Measurements from ENCODE around the gene SKIL. TPM values are rescaled to one million over a fixed set of nuclear protein-coding genes. Genes with fewer than 3 reads are reported as not detected.

Gene SKIL
- total RNA-seq, 1 experiment from 2014 or later = 35.0 TPM

DNA sequence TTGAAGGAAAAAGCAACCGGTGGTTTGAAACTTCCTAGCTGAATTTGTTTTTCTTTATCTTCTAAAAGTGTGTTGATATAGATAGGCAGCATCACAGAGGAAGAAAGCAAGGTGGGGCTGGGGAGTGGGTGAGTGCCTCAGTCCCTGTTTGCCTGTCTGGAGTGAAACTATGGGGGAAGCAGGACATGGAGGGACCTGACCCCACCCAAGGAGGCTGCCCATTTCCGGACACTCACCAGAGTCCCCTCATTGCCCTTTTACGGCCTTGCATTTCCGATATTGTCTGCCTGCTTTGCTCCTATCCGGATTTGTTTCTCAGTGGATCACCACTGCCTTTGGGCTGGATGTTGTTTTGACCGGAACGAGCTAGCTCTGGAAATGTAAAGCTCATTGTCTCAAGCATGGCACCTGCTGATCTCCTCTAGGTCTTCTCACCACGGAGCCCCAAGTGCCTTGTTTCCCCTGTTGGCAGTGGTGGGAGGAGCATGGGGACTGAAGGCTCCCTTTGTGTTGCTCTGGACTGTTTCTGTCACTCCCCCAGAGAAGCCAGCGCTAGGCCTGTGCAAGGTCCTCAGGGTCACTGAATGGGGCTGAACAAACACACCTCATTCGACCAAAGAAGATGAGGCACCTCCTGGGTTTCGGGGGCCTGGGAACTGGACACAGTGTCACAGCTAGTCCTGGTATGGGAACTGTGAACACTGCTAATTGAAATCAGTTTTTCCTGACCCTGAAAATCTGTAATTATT lies 68.2 kb downstream of the SKIL start:
- CTCF ChIA-PET = interaction anchor here (0.7 kb wide), 1 partner anchor 9 kb away, joined by 3 read pairs; no protein-coding TSS in a partner anchor
- no peak overlapping the region for H3K4me3 ChIP-seq (ENCODE audit: low read length)
- POLR2A ChIA-PET (ENCODE audit: unreplicated experiment) = no interaction called here
- no peaks in the 10 kb centered on the region for H3K9me2 ChIP-seq (replicated peaks; ENCODE audit: low read length)
- no peak for DNase-seq
- no peaks in the 10 kb centered on the region for H3K9me3 ChIP-seq (ENCODE audit: low read length)
- H4K20me1 ChIP-seq (ENCODE audit: low read length) = no peaks in the 10 kb centered on the region
- H3F3A ChIP-seq (ENCODE audit: low read length, unreplicated experiment) = no peaks in the 10 kb centered on the region
- peaks cover 14% of the 10 kb centered on the region for H3K79me2 ChIP-seq (ENCODE audit: low read length)
- H3K27ac ChIP-seq (ENCODE audit: low read length) = no peak overlapping the region
- H3K27me3 ChIP-seq (ENCODE audit: low read length) = no peaks in the 10 kb centered on the region
- H2AFZ ChIP-seq (ENCODE audit: low read length) = no peak overlapping the region
- no peaks in the 10 kb centered on the region for H3K4me1 ChIP-seq (ENCODE audit: insufficient read depth, low read length)
- no peak overlapping the region for H3K4me2 ChIP-seq (ENCODE audit: low read length)
- ATAC-seq = no peak
- intact Hi-C loops (cut with micrococcal nuclease) = no loop called here
- H3K36me3 ChIP-seq (ENCODE audit: low read depth, low read length) = no peaks in the 10 kb centered on the region
- TF ChIP-seq EZH2 (IDR thresholded peaks at IDR 0.05; ENCODE audit: low read length, unreplicated experiment) (no peak), EZH2phosphoT487 (IDR thresholded peaks at IDR 0.05; ENCODE audit: borderline replicate concordance, low read length) (no peak), CTCF (conservative IDR thresholded peaks at IDR 0.05; ENCODE audit: low read depth, low read length) (no peak)
- BruUV-seq (replicated peaks) = no TSS peak
- no peak overlapping the region for H3K9ac ChIP-seq (ENCODE audit: low read length)

DNA sequence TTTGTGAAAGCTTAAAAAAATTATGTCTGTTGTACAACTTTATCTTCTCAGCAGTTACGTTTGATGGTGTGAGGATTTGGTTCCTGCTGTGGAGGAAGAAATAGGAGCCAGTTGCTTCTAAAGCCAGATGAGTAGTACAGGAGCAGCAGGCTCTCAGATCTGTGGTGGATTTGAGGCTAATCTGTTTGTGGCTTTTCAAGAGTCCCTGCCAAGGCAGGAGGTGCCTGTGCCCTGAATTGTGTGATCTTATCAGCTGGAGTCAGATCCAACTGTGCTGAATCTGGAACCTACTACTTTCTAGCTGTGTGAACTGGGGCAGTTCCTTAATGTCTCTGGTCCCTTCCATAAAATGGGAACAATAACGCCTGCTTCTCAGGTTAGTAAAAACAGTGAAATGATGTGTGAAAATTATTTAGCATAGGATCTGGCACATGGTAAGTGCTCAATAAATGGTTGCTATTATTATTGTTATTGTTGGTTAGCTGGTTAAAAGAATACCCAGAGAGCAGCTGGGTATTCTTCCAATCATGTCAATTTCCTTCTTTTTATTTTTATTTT lies 68.8 kb downstream of the SKIL start:
- no peaks in the 10 kb centered on the region for H4K20me1 ChIP-seq (ENCODE audit: low read length)
- POLR2A ChIA-PET (ENCODE audit: unreplicated experiment) = no interaction called here
- no peaks in the 10 kb centered on the region for H3K36me3 ChIP-seq (ENCODE audit: low read depth, low read length)
- H3K4me1 ChIP-seq (ENCODE audit: insufficient read depth, low read length) = no peaks in the 10 kb centered on the region
- no peak overlapping the region for H2AFZ ChIP-seq (ENCODE audit: low read length)
- no peak for ATAC-seq
- H3F3A ChIP-seq (ENCODE audit: low read length, unreplicated experiment) = no peaks in the 10 kb centered on the region
- peaks cover 9% of the 10 kb centered on the region; the same call in 1 of the 2 replicates for H3K79me2 ChIP-seq (ENCODE audit: low read length)
- intact Hi-C loops (cut with micrococcal nuclease) = no loop called here
- H3K9ac ChIP-seq (ENCODE audit: low read length) = no peak overlapping the region
- TF ChIP-seq CTCF (conservative IDR thresholded peaks at IDR 0.05; ENCODE audit: low read depth, low read length) = no peak
- no peak for TF ChIP-seq EZH2phosphoT487 (IDR thresholded peaks at IDR 0.05; ENCODE audit: borderline replicate concordance, low read length)
- no peak for TF ChIP-seq EZH2 (IDR thresholded peaks at IDR 0.05; ENCODE audit: low read length, unreplicated experiment)
- no TSS peak for BruUV-seq (replicated peaks)
- H3K4me2 ChIP-seq (ENCODE audit: low read length) = no peak overlapping the region
- H3K27ac ChIP-seq (ENCODE audit: low read length) = no peak overlapping the region
- H3K9me2 ChIP-seq (replicated peaks; ENCODE audit: low read length) = no peaks in the 10 kb centered on the region
- no peaks in the 10 kb centered on the region for H3K9me3 ChIP-seq (ENCODE audit: low read length)
- DNase-seq = no peak
- no peaks in the 10 kb centered on the region for H3K27me3 ChIP-seq (ENCODE audit: low read length)
- CTCF ChIA-PET = no interaction called here
- no peak overlapping the region for H3K4me3 ChIP-seq (ENCODE audit: low read length)

GRCh38 chr3:170428095-170428494 lies 70.6 kb downstream of the SKIL start:
- ATAC-seq (no peak), DNase-seq (no peak)
- ChIA-PET POLR2A (ENCODE audit: unreplicated experiment) (no interaction called here), CTCF (no interaction called here)
- Histone ChIP-seq H3K4me1 (ENCODE audit: insufficient read depth, low read length) (no peaks in the 10 kb centered on the region), H3K9ac (ENCODE audit: low read length) (no peak overlapping the region), H3K36me3 (ENCODE audit: low read depth, low read length) (no peaks in the 10 kb centered on the region), H3K79me2 (ENCODE audit: low read length) (no peaks in the 10 kb centered on the region), H2AFZ (ENCODE audit: low read length) (no peak overlapping the region), H3K4me3 (ENCODE audit: low read length) (no peak overlapping the region), H3K27me3 (ENCODE audit: low read length) (no peaks in the 10 kb centered on the region), H3K27ac (ENCODE audit: low read length) (no peak overlapping the region), H3K4me2 (ENCODE audit: low read length) (no peak overlapping the region), H4K20me1 (ENCODE audit: low read length) (no peaks in the 10 kb centered on the region), H3F3A (ENCODE audit: low read length, unreplicated experiment) (no peaks in the 10 kb centered on the region), H3K9me3 (ENCODE audit: low read length) (no peaks in the 10 kb centered on the region), H3K9me2 (replicated peaks; ENCODE audit: low read length) (no peaks in the 10 kb centered on the region)
- TF ChIP-seq EZH2 (IDR thresholded peaks at IDR 0.05; ENCODE audit: low read length, unreplicated experiment) = no peak
- TF ChIP-seq EZH2phosphoT487 (IDR thresholded peaks at IDR 0.05; ENCODE audit: borderline replicate concordance, low read length) = no peak
- intact Hi-C loops (cut with micrococcal nuclease) = no loop called here
- BruUV-seq (replicated peaks) = no TSS peak

All from PC-3 (cell line).